Endothelial cell of umbilical vein (primary cell): ENCODE data around the gene COL23A1. TPM values are rescaled to one million over a fixed set of nuclear protein-coding genes. Genes with fewer than 3 reads are reported as not detected.

Experiments
- BruUV-seq: library from RNA; stranded (reverse); fragments of 400-500 nt; replicated peaks from 2 replicates; lab custom pipeline; 2021; lab: Mats Ljungman, UMichigan
- CTCF ChIA-PET: fragments of 300-600, 350-600 bp; sonication (Branson Sonifier 250); formaldehyde crosslinking; loops from one replicate; lab custom pipeline; 2021; ENCODE audit warnings: antibody characterized with exemption, inconsistent platforms; lab: Charles Lee
- POLR2A ChIA-PET: fragments of 300-600, 350-600 bp; sonication (Branson Sonifier 250); formaldehyde crosslinking; loops from one replicate; lab custom pipeline; 2021; ENCODE audit warnings: antibody characterized with exemption, inconsistent platforms; lab: Charles Lee
- DNase-seq: peaks from one replicate; pipeline ENCODE4 v3.0.0-alpha.2; 2011; ENCODE audit warnings: low read depth, low spot score
- FAIRE-seq: peaks from 2 replicates; lab custom pipeline; 2011; peaks lifted over from hg19 to GRCh38; lab: Jason Lieb, UNC
- H2AFZ ChIP-seq: 2 replicates; pipeline ENCODE4 v1.6.0; 2012; ENCODE audit warnings: low read depth, low read length, control low read depth, inconsistent platforms
- H3K27ac ChIP-seq: 2 replicates; pipeline ENCODE4 v1.5.1; 2011; ENCODE audit warnings: low read depth, mild to moderate bottlenecking, control low read depth, low read length, moderate library complexity; ENCODE audit not compliant: insufficient read depth
- H3K27me3 ChIP-seq, 2 experiments: 2 replicates each; pipeline versions ENCODE4 v1.6.0 to v1.6.1; 2011; ENCODE audit warnings: low read length in 2 of 2, mixed read lengths in 1 of 2; ENCODE audit not compliant: control insufficient read depth in 2 of 2, insufficient read depth in 2 of 2
- H3K36me3 ChIP-seq, 2 experiments: 2 replicates in 1 of 2; 3 replicates in 1 of 2; pipeline ENCODE4 v1.5.1; 2011; ENCODE audit warnings: low read length in 2 of 2, mild to moderate bottlenecking in 1 of 2, moderate library complexity in 1 of 2; ENCODE audit not compliant: control insufficient read depth in 2 of 2, insufficient read depth in 2 of 2; ENCODE audit errors: extremely low read depth in 1 of 2
- H3K4me1 ChIP-seq: 3 replicates; pipeline ENCODE4 v1.5.1; 2011; ENCODE audit warnings: mild to moderate bottlenecking, low read length; ENCODE audit not compliant: control insufficient read depth, insufficient read depth; ENCODE audit errors: extremely low read depth
- H3K4me2 ChIP-seq: 2 replicates; pipeline ENCODE4 v1.6.1; 2011; ENCODE audit warnings: low read length, control low read depth, mixed read lengths; ENCODE audit not compliant: insufficient read depth
- H3K4me3 ChIP-seq, 3 experiments: fragments of 200-600 bp in 1 of 3; sonication (generic), shearing (Covaris generic) in 1 of 3; replicated peaks in 1 of 3; 2 replicates each; pipeline ENCODE4 v1.5.1; 2011 to 2016; ENCODE audit warnings: control low read depth in 3 of 3, low read length in 3 of 3, mild to moderate bottlenecking in 2 of 3, inconsistent platforms in 1 of 3, low read depth in 1 of 3, moderate library complexity in 1 of 3; ENCODE audit not compliant: insufficient read depth in 1 of 3
- H3K79me2 ChIP-seq: 2 replicates; pipeline ENCODE4 v1.6.0; 2012; ENCODE audit warnings: low read length, inconsistent platforms; ENCODE audit not compliant: control insufficient read depth, insufficient read depth
- H3K9ac ChIP-seq: replicated peaks from 2 replicates; pipeline ENCODE3; 2011; ENCODE audit warnings: low read length, control low read depth; ENCODE audit not compliant: insufficient read depth; ENCODE audit errors: extremely low read depth
- H3K9me1 ChIP-seq: replicated peaks from 3 replicates; pipeline ENCODE4 v1.6.0; 2011; ENCODE audit warnings: mild to moderate bottlenecking, low read length; ENCODE audit not compliant: control insufficient read depth, insufficient read depth; ENCODE audit errors: extremely low read depth
- H3K9me3 ChIP-seq: replicated peaks from 2 replicates; pipeline ENCODE4 v1.5.1; 2012; ENCODE audit warnings: low read length, inconsistent platforms; ENCODE audit not compliant: control insufficient read depth, insufficient read depth
- H4K20me1 ChIP-seq: replicated peaks from 2 replicates; pipeline ENCODE3; 2011; ENCODE audit warnings: mild to moderate bottlenecking, low read length; ENCODE audit not compliant: control insufficient read depth, insufficient read depth; ENCODE audit errors: extremely low read depth
- EZH2 ChIP-seq: IDR thresholded peaks from 2 replicates; pipeline ENCODE4 v1.6.1; 2012; ENCODE audit warnings: borderline replicate concordance, low read depth, mild to moderate bottlenecking, moderate library complexity, low read length, inconsistent platforms; ENCODE audit not compliant: severe bottlenecking
- FOS ChIP-seq: IDR thresholded peaks from 2 replicates; pipeline ENCODE4 v1.6.1; 2011; ENCODE audit warnings: mild to moderate bottlenecking, low read length, moderate library complexity, borderline replicate concordance; ENCODE audit not compliant: insufficient read depth
- GATA2 ChIP-seq: IDR thresholded peaks from 2 replicates; pipeline ENCODE4 v1.7.0; 2011; ENCODE audit warnings: low read depth, mild to moderate bottlenecking, moderate library complexity, mixed read lengths, low read length; ENCODE audit not compliant: insufficient read length, insufficient read depth
- JUN ChIP-seq: IDR thresholded peaks from 2 replicates; pipeline ENCODE4 v1.6.1; 2011; ENCODE audit warnings: borderline replicate concordance, low read depth; ENCODE audit not compliant: insufficient read length, insufficient read depth
- MAX ChIP-seq: IDR thresholded peaks from 2 replicates; pipeline ENCODE4 v1.6.1; 2011; ENCODE audit not compliant: insufficient read depth, insufficient read length
- MYC ChIP-seq: IDR thresholded peaks from one replicate; pipeline ENCODE4 v1.6.1; 2011; ENCODE audit warnings: mild to moderate bottlenecking, low read depth, low read length
- POLR2A ChIP-seq: IDR thresholded peaks from 2 replicates; pipeline ENCODE4 v1.6.1; 2012; ENCODE audit warnings: low read depth, mild to moderate bottlenecking, control low read depth, low read length
- POLR2AphosphoS5 ChIP-seq: IDR thresholded peaks from 2 replicates; pipeline ENCODE4 v1.6.1; 2012; ENCODE audit warnings: low read depth, mild to moderate bottlenecking, control low read depth, low read length, moderate library complexity; ENCODE audit not compliant: insufficient read depth
- dilution Hi-C: fragments of 300-500 bp; cut with MboI; formaldehyde crosslinking; loops from one replicate; pipeline ENCODE4 v1.15.0; 2019; ENCODE audit warnings: low sequenced_read_pairs; ENCODE audit not compliant: extremely low pct_ligation_motif_present
- intact Hi-C: fragments of 100-400 bp; cut with micrococcal nuclease; formaldehyde crosslinking; loops from one replicate; pipeline ENCODE4 v1.10.0; 2022
- polyA plus RNA-seq, 4 experiments: library from polyadenylated mRNA; depleted of rRNA in 3 of 4; stranded (reverse) in 3 of 4; unstranded in 1 of 4; fragments of >200 nt; gene quantifications; 2 replicates each; pipeline versions ENCODE4 v1.2.1 to v1.2.3, GENCODE V29; 2011 to 2012; ENCODE audit warnings: missing spikeins in 1 of 4
- total RNA-seq: library from RNA; stranded (reverse); gene quantifications from 2 replicates; pipeline ENCODE4 v1.2.3, GENCODE V29; 2021
- TF ChIP-seq, protein P1 (sequence below), 2 donors: IDR thresholded peaks; 1 replicate in 1 of 2; 2 replicates in 1 of 2; pipeline ENCODE4 v1.5.1; 2011; ENCODE audit warnings: low read length in 2 of 2, mild to moderate bottlenecking in 2 of 2, moderate library complexity in 2 of 2, control low read depth in 1 of 2, inconsistent platforms in 1 of 2, low read depth in 1 of 2; ENCODE audit not compliant: insufficient read depth in 1 of 2; ENCODE audit errors: extremely low read depth in 1 of 2

COL23A1 gene
- total and polyA plus RNA-seq, 2 donors (not counting 3 experiments of a cell fraction or from before 2014, with no cell fraction given) = not detected

GRCh38 chr5:178407646-178408045 lies 182.5 kb downstream of the COL23A1 start:
- dilution Hi-C loops (no loop called here), intact Hi-C loops (no loop called here)
- Histone ChIP-seq H3K36me3 (no peaks in the 10 kb centered on the region), H3K9me3 (no peaks in the 10 kb centered on the region), H3K9me1 (no peaks in the 10 kb centered on the region), H3K27ac (no peak overlapping the region), H3K79me2 (no peaks in the 10 kb centered on the region), H3K4me2 (no peak overlapping the region), H3K27me3 (no peaks in the 10 kb centered on the region), H3K4me1 (no peaks in the 10 kb centered on the region), H3K4me3 (no peak overlapping the region), H3K9ac (no peak overlapping the region), H4K20me1 (no peaks in the 10 kb centered on the region), H2AFZ (no peak overlapping the region)
- DNase-seq (no peak), FAIRE-seq (no peak)
- TF ChIP-seq MAX = no peak
- no peak for TF ChIP-seq FOS
- no peak for TF ChIP-seq POLR2A
- no peak for TF ChIP-seq GATA2
- TF ChIP-seq JUN = no peak
- no peak for TF ChIP-seq POLR2AphosphoS5
- TF ChIP-seq MYC = no peak
- TF ChIP-seq, protein P1, sequence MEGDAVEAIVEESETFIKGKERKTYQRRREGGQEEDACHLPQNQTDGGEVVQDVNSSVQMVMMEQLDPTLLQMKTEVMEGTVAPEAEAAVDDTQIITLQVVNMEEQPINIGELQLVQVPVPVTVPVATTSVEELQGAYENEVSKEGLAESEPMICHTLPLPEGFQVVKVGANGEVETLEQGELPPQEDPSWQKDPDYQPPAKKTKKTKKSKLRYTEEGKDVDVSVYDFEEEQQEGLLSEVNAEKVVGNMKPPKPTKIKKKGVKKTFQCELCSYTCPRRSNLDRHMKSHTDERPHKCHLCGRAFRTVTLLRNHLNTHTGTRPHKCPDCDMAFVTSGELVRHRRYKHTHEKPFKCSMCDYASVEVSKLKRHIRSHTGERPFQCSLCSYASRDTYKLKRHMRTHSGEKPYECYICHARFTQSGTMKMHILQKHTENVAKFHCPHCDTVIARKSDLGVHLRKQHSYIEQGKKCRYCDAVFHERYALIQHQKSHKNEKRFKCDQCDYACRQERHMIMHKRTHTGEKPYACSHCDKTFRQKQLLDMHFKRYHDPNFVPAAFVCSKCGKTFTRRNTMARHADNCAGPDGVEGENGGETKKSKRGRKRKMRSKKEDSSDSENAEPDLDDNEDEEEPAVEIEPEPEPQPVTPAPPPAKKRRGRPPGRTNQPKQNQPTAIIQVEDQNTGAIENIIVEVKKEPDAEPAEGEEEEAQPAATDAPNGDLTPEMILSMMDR (IDR thresholded peaks at IDR 0.05; ENCODE audit: extremely low read depth in 1 of 2, insufficient read depth in 1 of 2, low read depth in 1 of 2, low read length in 2 of 2) = no peak
- TF ChIP-seq EZH2 = no peak
- ChIA-PET POLR2A (no interaction called here), CTCF (no interaction called here)
- BruUV-seq = no TSS peak
